HepG2 (cell line): ENCODE measurements around the gene RAB23. TPM values are rescaled to one million over a fixed set of nuclear protein-coding genes. Genes with fewer than 3 reads are reported as not detected.

Experiments
- ATAC-seq: fragments of 200-7000 bp; cut with Tn5 transposase; 3 replicates; pipeline ENCODE4 v1.9.1; 2020; ENCODE audit warnings: mild to moderate bottlenecking, moderate library complexity
- BruUV-seq: library from RNA; stranded (reverse); fragments of 400-500 nt; replicated peaks from 2 replicates; lab custom pipeline; 2021; lab: Mats Ljungman, UMichigan
- CTCF ChIA-PET: fragments of 300-600 bp; formaldehyde crosslinking; extraction: SDS; loops from one replicate; lab custom pipeline; 2021; ENCODE audit warnings: low total read pairs, inconsistent platforms, low intra/inter-chr PET ratio; lab: Yijun Ruan, JAX
- POLR2A ChIA-PET: fragments of 350-600 bp; sonication (Branson Sonifier 250); formaldehyde crosslinking; loops from one replicate; lab custom pipeline; 2020; ENCODE audit warnings: antibody characterized with exemption, inconsistent platforms; lab: Yijun Ruan, JAX
- DNase-seq: peaks from one replicate; pipeline ENCODE4 v3.0.0-alpha.2; 2015; ENCODE audit warnings: low spot score
- FAIRE-seq: peaks from 3 replicates; lab custom pipeline; 2011; peaks lifted over from hg19 to GRCh38; lab: Jason Lieb, UNC
- H2AFZ ChIP-seq: one replicate; pipeline ENCODE4 v1.6.1; 2011; ENCODE audit warnings: low read length, inconsistent platforms
- H3K27ac ChIP-seq: fragments of 300-600 bp; 3 replicates; pipeline ENCODE4 v1.8.0; 2011; ENCODE audit warnings: mixed run types, mild to moderate bottlenecking, mixed read lengths, low read length, inconsistent platforms; ENCODE audit not compliant: insufficient read depth; ENCODE audit errors: extremely low read length
- H3K27me3 ChIP-seq, 2 experiments: fragments of 200-600 bp in 1 of 2; 2 replicates in 1 of 2; 3 replicates in 1 of 2; pipeline versions ENCODE4 v1.6.0 to v1.8.0; 2011; ENCODE audit warnings: low read length in 2 of 2, mild to moderate bottlenecking in 2 of 2, moderate library complexity in 2 of 2, inconsistent platforms in 1 of 2; ENCODE audit not compliant: insufficient read depth in 2 of 2, control insufficient read depth in 1 of 2
- H3K36me3 ChIP-seq, 2 experiments: fragments of 200-600 bp in 1 of 2; replicated peaks in 1 of 2; 2 replicates in 1 of 2; 3 replicates in 1 of 2; pipeline versions ENCODE4 v1.5.1 to v1.8.0; 2011; ENCODE audit warnings: low read length in 2 of 2, inconsistent platforms in 1 of 2; ENCODE audit not compliant: insufficient read depth in 2 of 2, control insufficient read depth in 1 of 2
- H3K4me1 ChIP-seq: 2 replicates; pipeline ENCODE4 v1.5.1; 2012; ENCODE audit warnings: low read length, inconsistent platforms; ENCODE audit not compliant: insufficient read depth
- H3K4me2 ChIP-seq: 2 replicates; pipeline ENCODE4 v1.6.0; 2011; ENCODE audit warnings: low read depth, low read length, inconsistent platforms
- H3K4me3 ChIP-seq, 3 experiments: fragments of 200-600 bp in 1 of 3; sonication (generic), shearing (Covaris generic) in 1 of 3; replicated peaks in 1 of 3; 2 replicates each; pipeline ENCODE4 v1.5.1; 2011 to 2016; ENCODE audit warnings: low read length in 3 of 3, inconsistent platforms in 2 of 3, low read depth in 2 of 3, mild to moderate bottlenecking in 2 of 3, control low read depth in 1 of 3, mixed read lengths in 1 of 3; ENCODE audit not compliant: insufficient read depth in 1 of 3
- H3K79me2 ChIP-seq: one replicate; pipeline ENCODE4 v1.6.1; 2011; ENCODE audit warnings: low read length, inconsistent platforms; ENCODE audit not compliant: insufficient read depth
- H3K9ac ChIP-seq: 2 replicates; pipeline ENCODE4 v1.6.0; 2011; ENCODE audit warnings: mild to moderate bottlenecking, low read depth, low read length, inconsistent platforms; ENCODE audit not compliant: insufficient read depth
- H3K9me3 ChIP-seq: 2 replicates; pipeline ENCODE4 v1.5.1; 2012; ENCODE audit warnings: mild to moderate bottlenecking, low read length
- H4K20me1 ChIP-seq: 2 replicates; pipeline ENCODE4 v1.6.0; 2011; ENCODE audit warnings: inconsistent platforms, mild to moderate bottlenecking, low read length, moderate library complexity; ENCODE audit not compliant: insufficient read depth
- ATRX ChIP-seq: sonication (generic); formaldehyde crosslinking; IDR thresholded peaks from 2 replicates; pipeline ENCODE4 v1.4.0; 2020; ENCODE audit warnings: missing genetic modification reagents, borderline replicate concordance
- BRCA1 ChIP-seq: sonication (generic); formaldehyde crosslinking; IDR thresholded peaks from 2 replicates; pipeline ENCODE4 v1.4.0; 2020; ENCODE audit warnings: missing genetic modification reagents
- GABPA ChIP-seq, 2 experiments: IDR thresholded peaks; 2 replicates each; pipeline ENCODE4 v1.6.1; 2011 to 2016; ENCODE audit warnings: low read depth in 2 of 2, low read length in 1 of 2, missing biosample characterization in 1 of 2, missing genetic modification characterization in 1 of 2
- KLF11 ChIP-seq: IDR thresholded peaks from 2 replicates; pipeline ENCODE4 v1.6.1; 2016; ENCODE audit warnings: missing compliant biosample characterization
- MBNL3 ChIP-seq: fragments of 250-450 bp; sonication (Bioruptor Pico); conservative IDR thresholded peaks from 2 replicates; pipeline ENCODE4 v1.8.0; 2022; ENCODE audit warnings: mild to moderate bottlenecking, inconsistent platforms
- MED13 ChIP-seq: sonication (generic); formaldehyde crosslinking; IDR thresholded peaks from 2 replicates; pipeline ENCODE4 v1.5.0; 2020; ENCODE audit warnings: missing genetic modification reagents
- RBM39 ChIP-seq: fragments of 200-400 bp; formaldehyde crosslinking; IDR thresholded peaks from one replicate; pipeline ENCODE4 v1.6.1; 2018; ENCODE audit warnings: antibody characterized with exemption, mild to moderate bottlenecking, low read depth, low read length; ENCODE audit not compliant: poor library complexity, severe bottlenecking
- SRSF1 ChIP-seq: fragments of 200-400 bp; formaldehyde crosslinking; optimal IDR thresholded peaks from 2 replicates; pipeline ENCODE3; 2017; ENCODE audit warnings: mild to moderate bottlenecking, low read depth, low read length, moderate library complexity
- ZC3H13 ChIP-seq: sonication (generic); formaldehyde crosslinking; IDR thresholded peaks from 2 replicates; pipeline ENCODE4 v1.8.1; 2023; ENCODE audit warnings: mild to moderate bottlenecking, missing genetic modification reagents, moderate library complexity
- ZNF18 ChIP-seq: sonication (generic); formaldehyde crosslinking; IDR thresholded peaks from 2 replicates; pipeline ENCODE4 v1.8.0; 2022; ENCODE audit warnings: mild to moderate bottlenecking, missing genetic modification reagents; ENCODE audit not compliant: insufficient replicate concordance
- ZNF432 ChIP-seq: sonication (generic); formaldehyde crosslinking; IDR thresholded peaks from 2 replicates; pipeline ENCODE4 v1.5.0; 2020; ENCODE audit warnings: missing genetic modification reagents, mild to moderate bottlenecking, borderline replicate concordance
- ZNF567 ChIP-seq: sonication (generic); formaldehyde crosslinking; IDR thresholded peaks from 2 replicates; pipeline ENCODE4 v1.8.1; 2023; ENCODE audit warnings: mild to moderate bottlenecking, missing genetic modification reagents, borderline replicate concordance
- ZNF577 ChIP-seq: sonication (generic); formaldehyde crosslinking; IDR thresholded peaks from 2 replicates; pipeline ENCODE4 v1.4.0; 2020; ENCODE audit warnings: mild to moderate bottlenecking, low read depth, missing genetic modification reagents, borderline replicate concordance
- ZNF674 ChIP-seq: sonication (generic); formaldehyde crosslinking; IDR thresholded peaks from 2 replicates; pipeline ENCODE4 v1.5.0; 2020; ENCODE audit warnings: low read depth, mild to moderate bottlenecking, missing genetic modification reagents
- ZNF724P ChIP-seq: sonication (generic); formaldehyde crosslinking; IDR thresholded peaks from 2 replicates; pipeline ENCODE4 v1.8.0; 2022; ENCODE audit warnings: missing genetic modification reagents, borderline replicate concordance
- WGBS: methylation state at CpG from one replicate; pipeline ENCODE4 v1.1.6; 2017; ENCODE audit warnings: low lambda C conversion rate; 5-methylcytosine and 5-hydroxymethylcytosine counted together
- in situ Hi-C: cut with HindIII; loops from 2 replicates; pipeline ENCODE4 v1.10.0; 2017; ENCODE audit warnings: low pct_unique_long_range_greater_than_20kb; ENCODE audit not compliant: extremely low pct_ligation_motif_present
- intact Hi-C: fragments of 100-400 bp; cut with micrococcal nuclease; formaldehyde crosslinking; loops from one replicate; pipeline ENCODE4 v1.10.0; 2022; ENCODE audit not compliant: unreplicated experiment
- polyA plus RNA-seq, 8 experiments: library from polyadenylated mRNA; depleted of rRNA in 3 of 8; stranded (reverse) in 7 of 8; unstranded in 1 of 8; fragments of >200 nt; fragmentation: Illumina TruSeq in 4 of 8; extraction: Trizol in 4 of 8; gene quantifications; 2 replicates each; pipeline versions ENCODE4 v1.2.1 to v1.2.3, GENCODE V29; 2011 to 2016; ENCODE audit warnings: low read depth in 4 of 8, missing spikeins in 1 of 8, mixed read lengths in 1 of 8; ENCODE audit not compliant: insufficient read depth in 1 of 8
- total RNA-seq, 5 experiments: library from RNA; depleted of rRNA; stranded (reverse); fragments of >200 nt; fragmentation: Illumina TruSeq; extraction: Trizol; gene quantifications; 2 replicates each; pipeline ENCODE4 v1.2.3, GENCODE V29; 2016; ENCODE audit warnings: low read depth in 1 of 5
- TF ChIP-seq, protein P1 (sequence below): sonication (generic); formaldehyde crosslinking; IDR thresholded peaks from 2 replicates; pipeline ENCODE4 v1.4.0; 2020; ENCODE audit warnings: missing genetic modification reagents

The RAB23 gene
- total and polyA plus RNA-seq, 2 of the 13 experiments (the other 11 are each of a cell fraction or from before 2014, with no cell fraction given), result 5.5 to 16.4 TPM

DNA sequence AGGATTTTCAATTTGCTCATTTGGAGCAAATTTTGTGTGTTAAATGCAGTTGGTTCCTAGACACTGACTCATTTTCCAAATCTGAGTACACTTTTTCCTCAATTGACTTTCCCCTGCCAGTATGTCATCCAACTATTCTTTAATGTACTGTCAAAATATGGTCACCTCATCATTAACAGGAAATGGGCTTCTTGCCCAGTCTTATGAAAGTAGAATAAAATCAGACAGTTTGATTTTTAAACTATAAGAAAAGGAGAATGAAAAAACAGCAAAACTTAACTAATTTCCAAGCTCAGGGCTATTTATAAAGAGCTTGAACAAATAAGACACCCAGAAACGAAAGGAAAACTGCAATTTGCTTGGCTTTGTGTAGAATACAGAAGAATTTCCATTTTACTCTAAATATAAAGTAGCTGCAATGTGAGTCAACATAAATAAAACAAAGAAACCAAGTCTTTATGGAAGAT, 43.7 kb upstream of the RAB23 start:
- H3K4me3 ChIP-seq, result no peak overlapping the region
- no peak for TF ChIP-seq BRCA1 (CRISPR knock-in tag)
- H3K36me3 ChIP-seq, result no peaks in the 10 kb centered on the region
- FAIRE-seq (no peak), ATAC-seq (no peak), DNase-seq (no peak)
- BruUV-seq, result no TSS peak
- H2AFZ ChIP-seq, result no peak overlapping the region
- no peak overlapping the region for H3K27ac ChIP-seq
- intact Hi-C loops, result loop anchor here (5.0 kb wide), 1 partner anchor 363 kb away; no protein-coding TSS in a partner anchor
- peaks cover 0 to 6% of the 10 kb centered on the region in 2 experiments; a peak in 3 of 5 replicates for H3K27me3 ChIP-seq
- in situ Hi-C loops, result loop anchor here (10.0 kb wide), 1 partner anchor 49 kb away; the partner anchor contains the start of gene PRIM2
- ChIA-PET POLR2A (no interaction called here), CTCF (no interaction called here)
- no peak overlapping the region for H3K4me2 ChIP-seq
- no peaks in the 10 kb centered on the region for H4K20me1 ChIP-seq
- 0% methylated on average over 1 of the region's 1 CpG for WGBS
- no peak overlapping the region for H3K9ac ChIP-seq
- no peaks in the 10 kb centered on the region for H3K79me2 ChIP-seq
- no peaks in the 10 kb centered on the region for H3K9me3 ChIP-seq
- H3K4me1 ChIP-seq, result no peaks in the 10 kb centered on the region

GRCh38 chr6:57263739-57264138, 41.6 kb upstream of the RAB23 start:
- ChIA-PET POLR2A (no interaction called here), CTCF (no interaction called here)
- ATAC-seq, result no peak
- WGBS, result 10% methylated on average over 2 of the region's 2 CpGs
- Histone ChIP-seq H3K36me3 (no peaks in the 10 kb centered on the region), H3K79me2 (no peaks in the 10 kb centered on the region), H2AFZ (no peak overlapping the region), H3K4me3 (no peak overlapping the region), H3K27ac (no peak overlapping the region), H3K27me3 (peaks cover 0 to 6% of the 10 kb centered on the region in 2 experiments; a peak in 3 of 5 replicates), H3K9ac (no peak overlapping the region), H3K4me1 (no peaks in the 10 kb centered on the region), H3K9me3 (no peaks in the 10 kb centered on the region), H3K4me2 (no peak overlapping the region), H4K20me1 (no peaks in the 10 kb centered on the region)
- no peak for FAIRE-seq
- intact Hi-C loops, result no loop called here
- no TSS peak for BruUV-seq
- in situ Hi-C loops, result loop anchor here (10.0 kb wide), 1 partner anchor 51 kb away; the partner anchor contains the start of gene PRIM2
- no peak for DNase-seq
- TF ChIP-seq RBM39 (no peak), MED13 (CRISPR knock-in tag) (no peak), ZNF674 (CRISPR knock-in tag) (no peak), ZNF567 (CRISPR knock-in tag) (no peak), ZNF432 (no peak), ATRX (no peak), GABPA (IDR thresholded peaks at IDR 0.05; ENCODE audit: low read depth, low read length) (no peak), GABPA (CRISPR knock-in tag; IDR thresholded peaks at IDR 0.05; ENCODE audit: low read depth) (no peak), ZNF18 (CRISPR knock-in tag) (no peak), ZNF724P (CRISPR knock-in tag) (no peak), KLF11 (CRISPR knock-in tag) (no peak), ZC3H13 (no peak), ZNF577 (CRISPR knock-in tag) (no peak), SRSF1 (no peak), MBNL3 (CRISPR knock-in tag) (no peak)
- TF ChIP-seq, protein P1, sequence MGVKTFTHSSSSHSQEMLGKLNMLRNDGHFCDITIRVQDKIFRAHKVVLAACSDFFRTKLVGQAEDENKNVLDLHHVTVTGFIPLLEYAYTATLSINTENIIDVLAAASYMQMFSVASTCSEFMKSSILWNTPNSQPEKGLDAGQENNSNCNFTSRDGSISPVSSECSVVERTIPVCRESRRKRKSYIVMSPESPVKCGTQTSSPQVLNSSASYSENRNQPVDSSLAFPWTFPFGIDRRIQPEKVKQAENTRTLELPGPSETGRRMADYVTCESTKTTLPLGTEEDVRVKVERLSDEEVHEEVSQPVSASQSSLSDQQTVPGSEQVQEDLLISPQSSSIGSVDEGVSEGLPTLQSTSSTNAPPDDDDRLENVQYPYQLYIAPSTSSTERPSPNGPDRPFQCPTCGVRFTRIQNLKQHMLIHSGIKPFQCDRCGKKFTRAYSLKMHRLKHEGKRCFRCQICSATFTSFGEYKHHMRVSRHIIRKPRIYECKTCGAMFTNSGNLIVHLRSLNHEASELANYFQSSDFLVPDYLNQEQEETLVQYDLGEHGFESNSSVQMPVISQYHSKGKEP (CRISPR knock-in tag), result no peak
